GM19043 (cell line): Measurements from ENCODE around the gene SMIM45.

ENCODE experiments used
- ATAC-seq: cut with Tn5 transposase; IDR thresholded peaks from one replicate; pipeline ENCODE4 v1.9.1; 2021; ENCODE audit warnings: low read depth; ENCODE audit not compliant: unreplicated experiment

Gene SMIM45

DNA sequence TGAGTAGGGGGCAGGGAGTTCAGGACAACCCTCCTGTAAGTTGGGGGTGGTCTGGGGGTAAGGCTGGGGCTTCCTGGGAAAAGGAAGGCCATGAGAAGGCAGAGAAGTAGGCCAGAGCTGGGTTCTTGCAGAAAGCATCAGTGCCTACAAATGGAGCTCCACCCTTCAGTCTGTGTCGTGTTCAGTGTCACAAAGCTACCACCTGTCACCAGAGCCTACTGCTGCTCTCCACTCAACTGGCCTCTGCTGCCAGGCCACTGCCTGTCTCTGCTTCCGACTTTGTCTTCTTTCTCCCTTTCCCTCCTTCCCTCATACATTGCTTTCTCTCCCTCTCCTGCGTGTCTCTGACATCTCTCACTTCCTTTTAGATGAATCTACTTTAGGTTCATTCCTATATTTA, 43.3 kb downstream of the SMIM45 start:
- no peak for ATAC-seq

DNA sequence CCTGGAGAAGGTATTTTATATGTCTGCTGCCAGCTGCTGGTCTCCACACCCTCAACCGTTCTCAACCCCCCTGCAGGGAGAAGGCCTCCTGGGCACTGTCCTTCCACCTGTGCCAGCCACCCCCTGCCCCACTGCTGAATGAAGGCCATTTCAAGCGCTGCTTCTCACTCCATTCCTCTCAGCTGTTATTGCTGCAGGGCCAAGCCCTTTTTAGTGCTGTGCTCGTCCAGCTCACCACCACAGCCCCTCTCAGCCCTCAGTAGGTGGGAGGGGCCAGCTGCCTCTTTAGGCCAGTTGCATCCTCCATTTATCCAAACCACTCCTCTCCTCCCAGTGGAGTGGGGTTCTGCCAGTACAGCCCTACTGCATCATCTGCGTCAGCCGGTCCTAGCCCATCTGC, 44.9 kb downstream of the SMIM45 start:
- ATAC-seq, result no peak

DNA sequence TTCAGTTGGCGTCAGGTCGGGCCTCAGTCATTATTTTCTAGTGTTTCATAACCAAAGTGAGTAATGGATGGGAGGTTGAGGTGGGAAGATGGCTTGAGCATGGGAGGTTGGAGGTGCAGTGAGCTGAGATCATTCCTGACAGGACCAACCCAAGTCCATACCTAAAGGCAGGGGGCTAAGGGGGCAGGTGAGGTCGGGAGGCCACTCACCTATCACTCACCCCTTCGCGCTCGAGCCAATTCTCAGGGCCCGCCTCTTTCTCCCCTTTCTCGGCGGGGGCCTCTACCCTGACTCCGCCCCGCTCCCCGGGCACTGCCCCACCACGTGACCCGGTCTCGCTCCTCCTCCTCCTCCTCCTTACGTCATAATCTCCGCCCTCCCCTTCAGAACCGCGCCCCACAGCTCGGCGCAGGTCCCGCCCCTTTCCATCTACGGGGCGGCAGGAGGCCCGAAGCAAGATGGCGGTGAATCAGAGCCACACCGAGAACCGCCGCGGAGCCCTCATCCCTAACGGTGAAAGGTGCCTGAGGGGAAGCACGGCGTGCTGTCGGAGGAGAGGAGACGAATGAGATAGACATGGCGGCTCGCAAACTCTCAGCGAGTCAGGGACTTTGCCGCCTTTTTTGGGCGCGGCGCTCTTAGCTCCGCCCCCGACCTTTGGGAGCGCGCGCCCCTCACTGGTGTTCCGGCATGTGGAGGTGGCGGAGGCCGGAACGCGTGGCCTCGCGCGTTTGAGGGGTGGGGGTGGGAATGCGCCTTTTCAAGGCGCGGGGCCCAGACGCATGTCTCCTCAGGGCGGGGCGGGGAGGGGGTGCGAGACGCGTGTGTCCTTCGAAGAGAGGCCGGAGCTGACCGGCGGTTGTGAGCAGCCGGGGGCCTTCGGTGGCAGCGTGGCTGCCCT, 46.7 kb downstream of the SMIM45 start, which contains the start of gene WBP2NL:
Gene WBP2NL, plus strand, starts transcription at position 428 of the 901 bp plus-strand sequence. Its CDS starts 31 bp downstream, at position 459.
- no peak for ATAC-seq

DNA sequence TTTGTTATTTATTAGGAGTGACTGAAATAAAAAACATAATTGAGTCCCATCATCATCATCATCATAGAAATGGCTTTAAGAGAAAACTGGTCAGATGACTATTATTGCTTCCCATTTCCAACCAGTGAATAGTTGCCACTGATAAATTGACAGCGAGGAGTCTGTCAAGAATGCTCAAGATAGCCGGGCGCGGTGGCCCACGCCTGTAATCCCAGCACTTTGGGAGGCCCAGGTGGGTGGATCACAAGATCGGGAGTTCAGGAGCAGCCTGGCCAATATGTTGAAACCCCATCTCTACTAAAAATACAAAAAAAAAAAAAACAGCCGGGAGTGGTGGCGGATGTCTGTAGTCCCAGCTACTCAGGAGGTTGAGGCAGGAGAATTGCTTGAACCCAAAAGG, 48.5 kb downstream of the SMIM45 start:
- no peak for ATAC-seq

DNA sequence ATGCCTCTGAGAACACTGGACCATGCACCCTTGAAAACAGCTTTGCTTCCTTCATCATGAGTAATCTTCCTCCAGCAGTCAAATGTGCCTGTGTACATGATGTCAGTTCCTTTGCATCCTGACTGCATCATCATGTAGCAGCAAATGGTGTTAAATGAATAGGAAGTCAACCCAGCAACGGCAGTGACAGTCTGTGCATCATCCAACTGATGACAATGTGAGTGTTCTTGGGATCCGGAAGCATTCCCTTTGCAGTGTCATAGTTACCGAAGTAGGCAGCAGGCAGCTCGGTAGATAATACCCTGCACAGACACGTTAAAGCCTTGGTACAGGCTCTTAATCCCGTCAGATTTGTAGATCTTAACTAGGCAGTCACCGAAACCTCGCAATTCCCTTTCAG, 49.2 kb downstream of the SMIM45 start:
- no peak for ATAC-seq

DNA sequence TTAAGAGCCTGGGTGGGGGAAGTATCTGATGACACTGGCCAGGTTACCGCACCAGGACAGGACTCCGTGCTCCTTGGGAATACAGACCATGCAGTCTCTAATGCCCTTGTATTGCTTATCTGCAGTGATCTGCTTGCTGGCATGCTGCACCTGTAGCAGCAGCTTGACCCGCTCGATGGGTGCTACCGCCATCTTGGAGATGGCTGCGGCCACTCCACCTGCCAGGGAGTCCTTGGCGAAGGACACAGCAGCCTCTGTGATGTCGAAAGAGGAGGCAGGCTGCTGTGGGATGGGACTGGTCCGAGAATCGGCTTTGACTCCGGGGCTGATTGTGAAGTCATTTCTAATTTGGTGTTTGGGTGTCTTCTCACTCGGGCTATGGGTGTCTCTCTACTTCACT, 49.8 kb downstream of the SMIM45 start:
- no peak for ATAC-seq

DNA sequence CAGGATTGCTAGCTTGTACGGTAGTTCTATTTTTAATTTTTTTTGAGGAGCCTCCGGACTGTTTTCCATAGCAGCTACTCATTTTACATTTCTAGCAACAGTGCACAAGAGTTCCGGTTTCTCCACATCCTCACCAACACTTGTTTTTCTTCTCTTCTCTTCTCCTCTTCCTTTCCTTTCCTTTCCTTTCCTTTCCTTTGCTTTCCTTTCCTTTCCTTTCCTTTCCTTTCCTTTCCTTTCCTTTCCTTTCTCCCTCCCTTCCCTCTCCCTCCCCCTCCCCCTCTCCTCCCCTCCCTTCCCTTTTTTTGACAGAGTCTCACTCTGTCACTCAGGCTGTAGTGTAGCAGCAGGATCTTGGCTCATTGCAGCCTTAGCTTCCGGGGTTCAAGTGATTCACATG, 56.0 kb downstream of the SMIM45 start:
- no peak for ATAC-seq
